ENCODE measurements around the gene SOX9.

DNA sequence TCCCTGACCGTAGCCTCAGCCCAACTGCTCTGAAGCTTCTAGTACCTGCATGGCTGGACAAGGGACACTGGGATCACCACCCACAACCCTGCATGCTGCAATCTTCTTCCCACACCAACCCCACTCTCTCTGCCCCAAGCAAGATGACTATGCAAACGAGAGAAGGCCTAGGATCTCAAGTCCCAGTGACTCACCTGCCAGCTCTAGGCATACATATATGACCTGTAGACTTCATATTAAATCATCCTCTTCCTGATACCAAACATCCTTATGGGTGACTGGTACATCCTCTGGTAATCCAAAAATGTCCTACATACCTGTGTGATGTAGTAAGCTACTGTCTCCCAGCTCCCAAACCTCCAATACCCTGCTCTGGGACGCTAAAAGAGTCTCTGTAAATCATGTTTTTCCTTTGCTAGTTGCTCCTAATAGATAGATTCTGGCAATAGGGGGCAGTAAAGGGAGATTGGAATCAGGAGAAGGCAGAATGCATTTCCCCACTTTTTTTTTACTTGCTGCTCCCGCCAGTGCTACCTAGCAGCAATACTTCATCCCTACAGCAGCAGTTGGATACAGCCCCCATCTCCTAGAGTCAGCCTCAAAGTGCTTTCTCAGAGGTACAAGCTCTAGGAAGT, 43.4 kb upstream of the SOX9 start:
- TF ChIP-seq, protein P1, sequence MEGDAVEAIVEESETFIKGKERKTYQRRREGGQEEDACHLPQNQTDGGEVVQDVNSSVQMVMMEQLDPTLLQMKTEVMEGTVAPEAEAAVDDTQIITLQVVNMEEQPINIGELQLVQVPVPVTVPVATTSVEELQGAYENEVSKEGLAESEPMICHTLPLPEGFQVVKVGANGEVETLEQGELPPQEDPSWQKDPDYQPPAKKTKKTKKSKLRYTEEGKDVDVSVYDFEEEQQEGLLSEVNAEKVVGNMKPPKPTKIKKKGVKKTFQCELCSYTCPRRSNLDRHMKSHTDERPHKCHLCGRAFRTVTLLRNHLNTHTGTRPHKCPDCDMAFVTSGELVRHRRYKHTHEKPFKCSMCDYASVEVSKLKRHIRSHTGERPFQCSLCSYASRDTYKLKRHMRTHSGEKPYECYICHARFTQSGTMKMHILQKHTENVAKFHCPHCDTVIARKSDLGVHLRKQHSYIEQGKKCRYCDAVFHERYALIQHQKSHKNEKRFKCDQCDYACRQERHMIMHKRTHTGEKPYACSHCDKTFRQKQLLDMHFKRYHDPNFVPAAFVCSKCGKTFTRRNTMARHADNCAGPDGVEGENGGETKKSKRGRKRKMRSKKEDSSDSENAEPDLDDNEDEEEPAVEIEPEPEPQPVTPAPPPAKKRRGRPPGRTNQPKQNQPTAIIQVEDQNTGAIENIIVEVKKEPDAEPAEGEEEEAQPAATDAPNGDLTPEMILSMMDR (conservative IDR thresholded peaks at IDR 0.05; ENCODE audit: low read length), result no peak
- TF ChIP-seq EZH2phosphoT487 (IDR thresholded peaks at IDR 0.05; ENCODE audit: borderline replicate concordance), result no peak

Measured in Loucy (cell line).